VCaP (cell line): ENCODE results near the gene RIIAD1.
"Not testable (repeated sequence)": the region's sequence is repeated elsewhere in the genome, so short reads cannot be mapped to it uniquely, and the experiment has no call there.

Source experiments
- H3K27ac ChIP-seq: fragments of 450-650 bp; 2 replicates; pipeline ENCODE4 v1.5.1; 2017
- CTCF ChIP-seq: fragments of 450-650 bp; conservative IDR thresholded peaks from 2 replicates; pipeline ENCODE4 v1.5.1; 2017; ENCODE audit warnings: mild to moderate bottlenecking, moderate library complexity

The RIIAD1 gene

DNA sequence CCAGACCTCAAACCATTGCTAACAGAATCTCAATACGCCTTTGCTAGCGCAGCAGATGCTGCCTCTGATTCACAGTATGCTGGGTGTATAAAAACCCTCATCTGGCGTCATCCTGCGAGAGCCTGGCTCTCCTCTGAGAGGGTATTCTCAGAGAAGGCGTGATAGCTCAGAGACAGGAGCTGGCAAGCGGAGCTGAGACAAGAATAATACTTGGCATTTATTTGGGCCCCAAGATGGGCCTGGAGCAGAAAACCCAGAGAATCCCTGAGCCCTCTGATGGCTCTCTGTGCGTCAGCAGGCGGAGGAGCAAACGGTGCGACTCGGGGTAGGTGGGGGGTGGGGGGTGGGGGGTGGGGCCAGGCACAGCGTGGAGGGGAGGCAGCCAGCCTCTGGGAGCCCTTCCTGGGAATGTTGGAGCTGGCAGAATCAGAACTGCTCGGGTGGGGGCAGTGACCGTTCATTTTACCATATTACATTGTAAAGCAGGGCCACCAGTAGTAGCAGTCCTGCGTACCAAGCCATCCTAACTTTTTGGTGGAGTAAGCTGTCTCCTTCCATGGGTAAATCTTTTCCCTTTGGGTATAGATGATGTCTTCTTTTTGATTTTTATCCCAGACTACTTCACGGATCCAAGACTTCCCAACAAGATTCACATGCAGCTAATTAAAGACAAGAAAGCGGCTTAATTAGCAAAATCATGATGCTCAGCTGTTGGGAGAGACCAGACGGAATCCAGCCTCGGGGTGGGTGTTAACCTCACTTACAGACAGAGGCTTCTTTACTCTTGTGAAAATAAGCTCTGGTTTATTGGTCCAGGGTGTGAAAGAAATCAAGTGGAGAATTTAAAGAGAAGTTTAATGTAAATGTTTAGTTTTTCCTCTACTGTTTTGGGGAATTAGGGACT lies 7.1 kb downstream of the RIIAD1 start:
- TF ChIP-seq CTCF, result no peak
- no peak overlapping the region for H3K27ac ChIP-seq

GRCh38 chr1:151729157-151729965 lies 8.0 kb downstream of the RIIAD1 start:
- H3K27ac ChIP-seq, result no peak overlapping the region
- no peak for TF ChIP-seq CTCF

- no peak overlapping the region for H3K27ac ChIP-seq
- TF ChIP-seq CTCF, result no peak
These were observed 8.6 kb downstream of the RIIAD1 start for GRCh38 chr1:151729966-151730291.

DNA sequence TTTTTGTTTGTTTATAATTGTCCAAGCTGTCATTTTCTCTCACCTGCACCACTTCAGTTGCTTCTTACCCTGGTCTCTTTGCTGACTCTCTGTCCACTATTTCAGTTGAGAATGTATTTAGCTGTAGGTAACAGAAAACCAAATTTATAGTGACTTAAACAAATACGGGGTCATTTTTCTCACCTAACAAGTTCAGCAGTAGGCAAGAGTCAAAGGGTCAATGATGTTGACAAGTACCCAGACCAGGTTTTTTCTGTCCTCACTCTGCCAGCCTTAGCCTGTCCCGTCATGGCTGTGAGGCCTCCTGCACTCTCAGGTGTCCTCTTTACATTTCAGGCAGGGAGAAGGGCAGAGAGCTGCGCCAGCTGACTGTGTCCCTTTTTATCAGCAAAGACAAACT lies 11.8 kb downstream of the RIIAD1 start:
- no peak for TF ChIP-seq CTCF
- H3K27ac ChIP-seq, result peak overlapping the region; percentile 49

GRCh38 chr1:151733995-151734394 lies 12.7 kb downstream of the RIIAD1 start:
- not testable (repeated sequence) for H3K27ac ChIP-seq

DNA sequence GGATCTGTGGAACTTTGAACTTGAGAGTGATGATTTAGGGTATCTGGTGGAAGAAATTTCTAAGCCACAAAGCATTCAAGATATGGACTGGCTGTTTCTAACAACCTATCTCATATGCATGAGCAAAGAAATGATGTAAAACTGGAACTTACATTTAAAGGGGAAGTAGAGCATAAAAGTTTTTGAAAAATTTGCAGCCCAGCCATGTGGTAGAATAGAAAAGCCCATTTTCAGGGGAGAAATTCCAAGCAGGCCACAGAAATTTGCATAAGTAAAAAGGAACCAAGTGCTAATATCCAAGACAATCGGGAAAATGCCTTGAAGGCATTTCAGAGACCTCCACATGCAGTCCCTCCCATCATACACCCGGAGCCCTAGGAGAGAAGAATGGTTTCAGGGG lies 15.7 kb downstream of the RIIAD1 start:
- no peak overlapping the region for H3K27ac ChIP-seq
- TF ChIP-seq CTCF, result no peak

DNA sequence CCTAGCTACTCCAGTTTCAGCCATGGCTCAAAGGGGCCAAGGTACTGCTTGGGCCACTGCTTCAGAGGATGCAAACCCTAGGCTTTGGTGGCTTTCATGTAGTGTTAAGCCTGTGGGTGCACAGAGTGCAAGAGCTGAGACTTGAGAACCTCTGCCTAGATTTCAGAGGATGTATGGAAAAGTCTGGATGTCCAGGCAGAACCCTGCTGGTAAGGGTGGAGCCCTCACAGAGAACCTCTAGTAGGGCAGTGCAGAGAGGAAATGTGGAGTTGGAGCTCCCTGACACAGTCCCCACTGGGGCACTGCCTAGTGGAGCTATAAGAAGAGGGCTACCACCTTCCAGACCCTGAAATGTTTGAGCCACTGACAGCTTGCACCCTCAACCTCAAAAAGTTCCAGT lies 16.2 kb downstream of the RIIAD1 start:
- TF ChIP-seq CTCF, result no peak
- no peak overlapping the region for H3K27ac ChIP-seq
